ENCODE data around the gene SH3PXD2B.

Gene SH3PXD2B

DNA sequence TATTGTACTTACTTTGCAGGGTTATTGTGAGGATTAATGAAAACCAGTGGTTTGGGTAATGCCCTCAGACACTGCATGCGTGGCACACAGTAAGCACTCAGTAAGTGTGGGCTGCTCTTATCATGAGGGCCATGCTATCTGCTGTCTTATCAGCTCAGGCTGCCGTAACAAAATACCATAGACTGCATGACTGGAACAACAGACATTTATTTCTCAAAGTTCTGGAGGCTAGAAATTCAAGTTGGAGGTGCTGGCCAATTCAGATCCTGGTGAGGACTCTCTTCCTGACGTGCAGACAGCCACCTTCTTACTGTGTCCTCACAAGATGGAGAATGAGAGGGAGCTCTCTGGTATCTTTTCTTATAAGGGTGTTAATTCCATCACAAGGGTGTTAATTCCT, 23.9 kb upstream of the SH3PXD2B start:
- TF ChIP-seq, protein P1, sequence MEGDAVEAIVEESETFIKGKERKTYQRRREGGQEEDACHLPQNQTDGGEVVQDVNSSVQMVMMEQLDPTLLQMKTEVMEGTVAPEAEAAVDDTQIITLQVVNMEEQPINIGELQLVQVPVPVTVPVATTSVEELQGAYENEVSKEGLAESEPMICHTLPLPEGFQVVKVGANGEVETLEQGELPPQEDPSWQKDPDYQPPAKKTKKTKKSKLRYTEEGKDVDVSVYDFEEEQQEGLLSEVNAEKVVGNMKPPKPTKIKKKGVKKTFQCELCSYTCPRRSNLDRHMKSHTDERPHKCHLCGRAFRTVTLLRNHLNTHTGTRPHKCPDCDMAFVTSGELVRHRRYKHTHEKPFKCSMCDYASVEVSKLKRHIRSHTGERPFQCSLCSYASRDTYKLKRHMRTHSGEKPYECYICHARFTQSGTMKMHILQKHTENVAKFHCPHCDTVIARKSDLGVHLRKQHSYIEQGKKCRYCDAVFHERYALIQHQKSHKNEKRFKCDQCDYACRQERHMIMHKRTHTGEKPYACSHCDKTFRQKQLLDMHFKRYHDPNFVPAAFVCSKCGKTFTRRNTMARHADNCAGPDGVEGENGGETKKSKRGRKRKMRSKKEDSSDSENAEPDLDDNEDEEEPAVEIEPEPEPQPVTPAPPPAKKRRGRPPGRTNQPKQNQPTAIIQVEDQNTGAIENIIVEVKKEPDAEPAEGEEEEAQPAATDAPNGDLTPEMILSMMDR (IDR thresholded peaks at IDR 0.05; ENCODE audit: low read depth, low read length): no peak
- DNase-seq (ENCODE audit: extremely low read depth, low read depth): no peak

DNA sequence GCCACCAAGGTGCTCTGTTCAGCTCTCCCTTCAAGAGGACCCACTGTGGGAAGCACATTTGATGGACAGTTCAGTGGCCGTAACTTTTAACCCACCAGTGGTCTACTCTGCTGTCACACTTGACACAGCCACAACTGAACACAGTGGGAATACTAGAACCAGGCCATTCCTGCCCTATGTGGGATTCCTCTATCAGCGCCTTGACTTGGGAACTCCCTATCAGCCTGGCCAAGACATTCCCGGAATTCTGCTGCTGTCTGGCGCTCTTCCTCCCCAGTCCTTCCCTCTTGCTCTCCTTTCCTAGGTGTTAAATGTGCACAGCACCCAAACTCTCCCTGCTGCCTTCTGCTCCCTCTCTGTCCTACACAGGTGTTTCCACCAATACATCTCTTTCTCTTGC, 23.1 kb upstream of the SH3PXD2B start:
- TF ChIP-seq, protein P1 (IDR thresholded peaks at IDR 0.05; ENCODE audit: low read depth, low read length): no peak
- DNase-seq (ENCODE audit: extremely low read depth, low read depth): no peak

DNA sequence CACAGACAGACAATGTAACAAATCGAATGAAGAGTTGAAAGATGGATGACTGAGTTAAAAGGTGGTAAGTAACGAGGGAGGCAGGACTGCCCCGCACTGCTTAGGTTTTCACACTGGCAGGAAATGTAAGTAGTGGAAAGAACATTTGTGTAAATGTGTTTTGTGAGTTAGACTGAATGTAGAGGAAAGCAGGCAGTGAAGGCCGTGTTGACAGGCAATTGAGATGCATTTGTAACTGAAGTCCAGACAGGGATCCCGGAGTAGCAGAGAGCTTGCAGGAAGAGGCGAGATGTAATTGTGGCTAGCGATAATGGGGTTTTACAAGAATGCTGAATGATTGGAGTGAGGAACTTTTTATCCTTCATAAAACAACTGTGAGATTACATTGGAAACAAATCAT, 20.0 kb upstream of the SH3PXD2B start:
- no peak for DNase-seq (ENCODE audit: extremely low read depth, low read depth)
- TF ChIP-seq, protein P1 (IDR thresholded peaks at IDR 0.05; ENCODE audit: low read depth, low read length): no peak

DNA sequence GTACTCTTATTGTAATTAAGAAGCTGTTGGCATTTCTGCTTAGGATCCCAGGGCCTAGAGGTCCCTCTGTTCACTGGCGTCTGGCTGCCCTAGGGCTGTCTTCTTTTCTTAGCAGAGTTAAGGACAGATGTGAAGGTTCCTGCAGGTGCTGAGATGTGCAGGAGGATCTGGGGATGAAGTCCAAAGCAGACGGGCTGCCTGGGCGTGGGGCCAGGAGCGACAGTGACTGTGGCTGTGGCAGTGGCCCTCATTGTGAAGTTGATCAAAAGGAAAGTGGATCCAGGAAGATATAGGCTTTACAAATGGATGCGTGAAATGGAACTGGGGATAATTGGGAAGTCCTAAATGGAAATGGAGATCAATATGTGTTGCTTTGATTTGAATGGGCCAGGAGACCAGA, 19.1 kb upstream of the SH3PXD2B start:
- TF ChIP-seq, protein P1 (IDR thresholded peaks at IDR 0.05; ENCODE audit: low read depth, low read length): no peak

DNA sequence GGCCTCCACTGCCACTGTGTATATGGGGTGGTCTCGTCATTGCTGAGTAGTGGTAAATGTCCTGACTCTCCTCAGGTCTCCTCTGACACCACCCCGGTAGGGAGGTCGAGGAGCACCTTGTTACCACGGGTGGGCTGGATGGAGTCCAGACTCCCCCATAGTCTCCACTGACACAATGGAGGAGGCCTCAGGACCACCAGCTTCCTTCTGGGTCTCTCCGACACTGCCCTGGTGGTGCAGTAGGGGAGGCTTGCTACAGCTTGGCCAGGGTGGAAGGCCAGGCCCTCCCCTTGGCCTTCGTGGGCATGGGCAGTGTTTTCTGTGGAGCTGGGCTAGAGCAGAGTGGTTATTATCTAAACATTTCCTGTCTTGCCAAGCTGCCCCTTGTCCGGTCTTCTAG, 15.4 kb upstream of the SH3PXD2B start:
- TF ChIP-seq, protein P1 (IDR thresholded peaks at IDR 0.05; ENCODE audit: low read depth, low read length): no peak
- DNase-seq (ENCODE audit: extremely low read depth, low read depth): no peak

More for the DNA sequence above, 19.1 kb upstream of the SH3PXD2B start:
- DNase-seq (ENCODE audit: extremely low read depth, low read depth): no peak

DNA sequence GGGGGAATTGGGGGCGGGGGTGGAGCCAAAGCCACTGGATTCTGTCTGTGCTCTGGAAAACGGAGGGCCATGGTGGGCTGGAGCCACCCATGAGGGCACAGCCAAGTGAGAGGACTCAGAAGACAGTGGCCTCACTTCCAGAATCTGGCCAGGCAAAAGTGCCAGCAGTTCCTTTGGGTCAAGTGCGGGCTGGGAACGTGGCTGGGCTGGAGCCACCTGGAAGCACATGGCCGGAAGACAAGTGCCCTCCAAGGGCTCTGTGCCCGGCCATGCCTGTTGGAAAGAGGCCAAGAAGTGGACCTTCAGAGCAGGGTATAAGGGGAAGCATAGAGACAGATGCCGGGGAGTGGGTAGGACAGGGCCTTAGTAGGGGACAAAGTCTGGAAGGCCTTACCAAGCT, 11.7 kb upstream of the SH3PXD2B start:
- TF ChIP-seq, protein P1 (IDR thresholded peaks at IDR 0.05; ENCODE audit: low read depth, low read length): no peak
- no peak for DNase-seq (ENCODE audit: extremely low read depth, low read depth)

DNA sequence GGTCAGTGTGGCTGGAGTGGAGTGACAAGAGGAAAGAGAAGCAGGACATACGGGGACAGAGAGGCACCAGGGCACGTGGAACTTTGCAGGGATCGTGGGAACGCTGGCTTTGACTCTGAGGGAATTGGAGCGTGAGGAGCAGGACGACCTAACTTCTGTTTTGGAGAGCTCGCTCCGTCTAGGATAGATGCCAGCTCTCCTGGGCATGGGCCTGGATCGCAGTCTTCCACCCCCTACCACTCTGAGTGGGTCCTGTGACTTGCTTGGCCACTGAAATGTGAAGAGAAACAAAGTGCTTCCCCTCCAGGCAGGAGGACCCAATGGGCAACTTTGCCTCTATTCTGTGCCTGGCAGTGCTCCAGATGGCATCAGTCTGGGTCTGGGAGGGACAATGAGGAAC, 8.7 kb upstream of the SH3PXD2B start:
- DNase-seq (ENCODE audit: extremely low read depth, low read depth): no peak
- TF ChIP-seq, protein P1 (IDR thresholded peaks at IDR 0.05; ENCODE audit: low read depth, low read length): no peak
